ENCODE results near the gene ZNF791.
A peak's percentile ranks its signal among the peaks of the same experiment; 100 is the strongest.
"Not testable (repeated sequence)": the region's sequence is repeated elsewhere in the genome, so short reads cannot be mapped to it uniquely, and the experiment has no call there.

The ZNF791 gene

DNA sequence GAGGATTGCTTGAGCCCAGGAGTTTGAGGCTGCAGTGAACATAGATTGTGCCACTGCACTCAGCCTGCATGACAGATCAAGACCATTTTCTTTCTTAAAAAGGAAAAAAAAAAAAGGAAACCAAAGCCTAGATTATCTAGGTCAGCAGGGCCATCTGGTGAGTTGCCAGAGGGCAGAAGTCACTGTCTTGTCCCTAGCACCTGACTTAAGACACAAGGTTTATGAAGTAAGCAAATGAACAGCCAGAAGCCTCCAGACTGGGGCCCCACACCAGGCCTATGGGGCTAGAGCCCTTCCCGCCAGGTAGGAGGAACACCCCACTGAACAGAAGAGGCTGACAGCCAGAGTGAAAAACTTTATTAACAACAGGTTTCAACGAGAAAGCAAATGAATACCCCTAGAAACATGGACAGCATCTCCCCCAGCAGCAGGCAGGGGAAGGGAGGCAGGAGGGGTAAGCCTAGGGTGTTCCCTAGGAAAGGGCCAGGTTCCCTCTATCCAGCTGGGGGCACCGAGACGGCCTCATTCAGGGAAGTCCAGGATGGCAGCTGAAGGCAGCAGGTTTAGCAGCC lies 57.1 kb downstream of the ZNF791 start:
- DNase-seq (ENCODE audit: low read depth), result no peak

DNA sequence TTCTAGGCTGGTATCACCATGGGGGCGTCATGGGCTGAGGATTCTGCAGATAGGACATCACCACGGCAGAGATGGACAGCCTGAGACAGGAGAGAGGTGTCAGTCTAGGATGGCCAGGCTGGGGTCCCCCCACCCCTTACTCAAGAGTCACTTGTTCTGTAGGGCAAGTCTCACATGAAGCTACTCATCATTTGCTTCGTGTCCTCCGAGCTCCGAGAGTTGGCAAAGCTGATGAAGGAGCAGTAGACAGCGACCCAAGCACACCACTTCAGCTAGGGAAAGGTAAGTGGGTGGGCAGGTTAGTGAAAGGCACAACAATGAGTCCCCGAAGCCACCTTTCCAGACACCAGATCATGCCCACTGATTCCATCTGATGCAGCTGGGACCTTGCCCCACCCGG lies 57.6 kb downstream of the ZNF791 start:
- no peak for DNase-seq (ENCODE audit: low read depth)

- DNase-seq (ENCODE audit: low read depth), result peak; percentile 20
Measured at GRCh38 chr19:12668932-12669269, 58.2 kb downstream of the ZNF791 start.

GRCh38 chr19:12669270-12670158 lies 58.8 kb downstream of the ZNF791 start:
- DNase-seq (ENCODE audit: low read depth), result peak; percentile 78

GRCh38 chr19:12670159-12670928 lies 59.6 kb downstream of the ZNF791 start:
- no peak for DNase-seq (ENCODE audit: low read depth)

DNA sequence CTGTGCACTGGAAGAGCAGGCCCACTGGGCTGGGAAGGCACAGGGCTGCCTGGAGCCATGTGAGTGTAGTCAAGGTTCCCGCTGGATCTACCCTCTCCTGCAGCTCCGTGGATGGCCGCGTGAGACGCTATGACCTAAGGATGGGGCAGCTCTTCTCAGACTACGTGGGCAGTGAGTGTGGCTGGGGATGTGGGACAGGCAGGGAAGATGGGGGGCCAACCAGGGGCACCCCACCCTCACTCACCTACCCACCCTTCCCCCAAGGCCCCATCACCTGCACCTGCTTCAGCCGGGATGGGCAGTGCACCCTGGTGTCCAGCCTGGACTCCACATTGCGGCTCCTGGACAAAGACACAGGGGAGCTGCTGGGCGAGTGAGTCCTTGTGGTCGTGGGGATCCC lies 62.0 kb downstream of the ZNF791 start:
- no peak for DNase-seq (ENCODE audit: low read depth)

GRCh38 chr19:12675399-12675798 lies 64.7 kb downstream of the ZNF791 start:
- DNase-seq (ENCODE audit: low read depth), result no peak

GRCh38 chr19:12675940-12676339 lies 65.2 kb downstream of the ZNF791 start:
- DNase-seq (ENCODE audit: low read depth), result no peak

DNA sequence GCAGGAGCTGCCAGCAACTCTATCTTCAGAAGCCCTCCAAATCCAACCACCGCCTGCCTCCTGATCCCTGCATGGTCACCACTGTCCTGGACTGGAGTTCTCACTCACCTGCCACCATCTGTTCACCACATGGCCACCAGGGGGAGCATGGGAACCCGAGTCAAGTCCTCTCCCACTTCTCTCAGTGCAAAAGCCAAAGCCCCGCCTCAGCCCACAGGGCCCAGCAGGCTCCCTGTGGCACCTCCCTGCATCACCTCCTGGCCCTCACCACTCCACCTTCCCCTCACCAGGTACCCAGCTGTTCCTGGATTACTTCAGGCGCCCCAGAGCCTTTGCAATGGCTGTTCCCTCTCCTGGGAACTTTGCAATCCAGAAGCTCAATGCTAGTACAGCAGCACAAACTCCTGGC lies 65.7 kb downstream of the ZNF791 start:
- DNase-seq (ENCODE audit: low read depth), result peak; percentile 51

DNA sequence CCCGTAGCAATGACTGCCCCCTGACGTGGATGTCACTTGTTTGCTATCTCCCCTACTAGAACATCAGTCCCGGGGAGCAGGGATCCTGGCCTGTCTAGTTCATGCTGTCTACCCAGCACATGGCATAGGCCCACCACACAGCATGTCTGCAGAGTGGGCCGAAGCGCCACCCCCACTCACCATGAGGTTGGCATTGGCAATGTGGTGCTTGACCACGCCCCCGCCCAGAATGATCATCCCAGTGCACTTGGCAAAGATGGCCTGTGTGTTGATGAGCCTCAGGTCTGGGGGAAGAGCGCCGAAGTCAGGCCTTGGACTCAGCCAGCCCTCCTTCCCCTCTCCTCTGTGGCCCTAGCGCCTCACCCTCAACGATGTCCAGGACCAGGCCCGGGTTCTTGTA lies 66.2 kb downstream of the ZNF791 start:
- no peak for DNase-seq (ENCODE audit: low read depth)

DNA sequence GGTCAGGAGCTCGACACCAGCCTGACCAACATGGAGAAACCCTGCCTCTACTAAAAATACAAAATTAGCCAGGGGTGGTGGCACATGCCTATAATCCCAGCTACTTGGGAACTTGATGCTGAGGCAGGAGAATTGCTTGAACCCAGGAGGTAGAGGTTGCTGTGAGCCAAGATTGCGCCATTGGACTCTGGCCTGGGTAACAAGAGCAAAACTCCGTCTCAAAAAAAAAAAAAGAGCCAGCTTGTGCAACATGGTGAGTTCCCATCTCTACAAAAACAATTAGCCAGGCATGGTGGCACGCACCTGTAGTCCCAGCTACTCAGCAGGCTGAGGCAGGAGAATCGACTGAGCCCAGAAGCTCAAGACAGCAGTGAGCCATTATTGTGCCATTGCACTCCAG lies 67.3 kb downstream of the ZNF791 start:
- DNase-seq (ENCODE audit: low read depth), result not testable (repeated sequence)

GRCh38 chr19:12680034-12680433 lies 69.3 kb downstream of the ZNF791 start:
- DNase-seq (ENCODE audit: low read depth), result no peak

GRCh38 chr19:12681074-12681987 lies 70.6 kb downstream of the ZNF791 start, which contains the start of gene DHPS:
Gene DHPS (minus strand): TSS chr19:12681880. CDS start chr19:12681766, 114 bp downstream.
- peak; percentile 88 for DNase-seq (ENCODE audit: low read depth)

All from HS-5 (cell line).